Panc1 (cell line): ENCODE results near the gene SLC66A2.

ENCODE experiments used
- CTCF ChIP-seq: fragments of 450-650 bp; IDR thresholded peaks from 2 replicates; pipeline ENCODE4 v1.5.1; 2017; ENCODE audit warnings: mild to moderate bottlenecking
- POLR2AphosphoS5 ChIP-seq: IDR thresholded peaks from 2 replicates; pipeline ENCODE4 v1.6.1; 2012; ENCODE audit warnings: mild to moderate bottlenecking, low read depth, low read length, moderate library complexity
- TF ChIP-seq, protein P1 (sequence below), 2 experiments: IDR thresholded peaks; 2 replicates each; pipeline ENCODE4 v1.6.1; 2011 to 2012; ENCODE audit warnings: low read depth in 2 of 2, control low read depth in 1 of 2, low read length in 1 of 2, mild to moderate bottlenecking in 1 of 2, moderate library complexity in 1 of 2; ENCODE audit not compliant: insufficient read depth in 1 of 2

GRCh38 chr18:79983793-79984192 is 32.3 kb upstream of the SLC66A2 start:
- TF ChIP-seq CTCF (no peak), POLR2AphosphoS5 (no peak)
- TF ChIP-seq, protein P1, sequence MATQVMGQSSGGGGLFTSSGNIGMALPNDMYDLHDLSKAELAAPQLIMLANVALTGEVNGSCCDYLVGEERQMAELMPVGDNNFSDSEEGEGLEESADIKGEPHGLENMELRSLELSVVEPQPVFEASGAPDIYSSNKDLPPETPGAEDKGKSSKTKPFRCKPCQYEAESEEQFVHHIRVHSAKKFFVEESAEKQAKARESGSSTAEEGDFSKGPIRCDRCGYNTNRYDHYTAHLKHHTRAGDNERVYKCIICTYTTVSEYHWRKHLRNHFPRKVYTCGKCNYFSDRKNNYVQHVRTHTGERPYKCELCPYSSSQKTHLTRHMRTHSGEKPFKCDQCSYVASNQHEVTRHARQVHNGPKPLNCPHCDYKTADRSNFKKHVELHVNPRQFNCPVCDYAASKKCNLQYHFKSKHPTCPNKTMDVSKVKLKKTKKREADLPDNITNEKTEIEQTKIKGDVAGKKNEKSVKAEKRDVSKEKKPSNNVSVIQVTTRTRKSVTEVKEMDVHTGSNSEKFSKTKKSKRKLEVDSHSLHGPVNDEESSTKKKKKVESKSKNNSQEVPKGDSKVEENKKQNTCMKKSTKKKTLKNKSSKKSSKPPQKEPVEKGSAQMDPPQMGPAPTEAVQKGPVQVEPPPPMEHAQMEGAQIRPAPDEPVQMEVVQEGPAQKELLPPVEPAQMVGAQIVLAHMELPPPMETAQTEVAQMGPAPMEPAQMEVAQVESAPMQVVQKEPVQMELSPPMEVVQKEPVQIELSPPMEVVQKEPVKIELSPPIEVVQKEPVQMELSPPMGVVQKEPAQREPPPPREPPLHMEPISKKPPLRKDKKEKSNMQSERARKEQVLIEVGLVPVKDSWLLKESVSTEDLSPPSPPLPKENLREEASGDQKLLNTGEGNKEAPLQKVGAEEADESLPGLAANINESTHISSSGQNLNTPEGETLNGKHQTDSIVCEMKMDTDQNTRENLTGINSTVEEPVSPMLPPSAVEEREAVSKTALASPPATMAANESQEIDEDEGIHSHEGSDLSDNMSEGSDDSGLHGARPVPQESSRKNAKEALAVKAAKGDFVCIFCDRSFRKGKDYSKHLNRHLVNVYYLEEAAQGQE (IDR thresholded peaks at IDR 0.05; ENCODE audit: insufficient read depth in 1 of 2, low read depth in 2 of 2, low read length in 1 of 2): no peak
